PFSK-1 (cell line): ENCODE data around the gene MEGF10.

ENCODE experiments used
- FOXP2 ChIP-seq: optimal IDR thresholded peaks from 2 replicates; pipeline ENCODE3; 2011; ENCODE audit warnings: borderline replicate concordance, control low read depth, inconsistent platforms; ENCODE audit not compliant: insufficient read depth; ENCODE audit errors: extremely low read length, extremely low read depth
- POLR2AphosphoS5 ChIP-seq: IDR thresholded peaks from 2 replicates; pipeline ENCODE4 v1.6.1; 2012; ENCODE audit warnings: low read depth, mild to moderate bottlenecking, control low read depth, low read length, moderate library complexity
- REST ChIP-seq, 2 experiments: IDR thresholded peaks; 2 replicates each; pipeline versions ENCODE4 v1.6.1 to v1.8.0; 2011 to 2012; ENCODE audit warnings: low read depth in 2 of 2, low read length in 2 of 2, control low read depth in 1 of 2, inconsistent platforms in 1 of 2, mild to moderate bottlenecking in 1 of 2, moderate library complexity in 1 of 2; ENCODE audit not compliant: insufficient read depth in 1 of 2
- SIN3A ChIP-seq: IDR thresholded peaks from 2 replicates; pipeline ENCODE4 v1.6.1; 2012; ENCODE audit warnings: mild to moderate bottlenecking, low read length, moderate library complexity, borderline replicate concordance; ENCODE audit not compliant: insufficient read depth
- TAF1 ChIP-seq: IDR thresholded peaks from 2 replicates; pipeline ENCODE4 v1.6.1; 2012; ENCODE audit warnings: low read length, control low read depth, borderline replicate concordance; ENCODE audit not compliant: insufficient read depth

The MEGF10 gene

GRCh38 chr5:127430627-127431026 is 140.0 kb downstream of the MEGF10 start:
- TF ChIP-seq REST (IDR thresholded peaks at IDR 0.05; ENCODE audit: insufficient read depth in 1 of 2, low read depth in 2 of 2, low read length in 2 of 2) (no peak), POLR2AphosphoS5 (no peak), TAF1 (no peak), SIN3A (no peak)

- no peak for TF ChIP-seq SIN3A
- TF ChIP-seq FOXP2 = no peak
- no peak for TF ChIP-seq POLR2AphosphoS5
- TF ChIP-seq TAF1 = no peak
- no peak for TF ChIP-seq REST (IDR thresholded peaks at IDR 0.05; ENCODE audit: insufficient read depth in 1 of 2, low read depth in 2 of 2, low read length in 2 of 2)
Observed at GRCh38 chr5:127431977-127432585, 141.5 kb downstream of the MEGF10 start.

GRCh38 chr5:127433526-127433925 is 142.9 kb downstream of the MEGF10 start:
- no peak for TF ChIP-seq FOXP2
- TF ChIP-seq REST (IDR thresholded peaks at IDR 0.05; ENCODE audit: insufficient read depth in 1 of 2, low read depth in 2 of 2, low read length in 2 of 2) = no peak
- no peak for TF ChIP-seq SIN3A
- no peak for TF ChIP-seq TAF1
- no peak for TF ChIP-seq POLR2AphosphoS5

GRCh38 chr5:127434588-127434987 is 144.0 kb downstream of the MEGF10 start:
- TF ChIP-seq FOXP2 (no peak), TAF1 (no peak), SIN3A (no peak), POLR2AphosphoS5 (no peak)

- no peak for TF ChIP-seq POLR2AphosphoS5
- no peak for TF ChIP-seq FOXP2
- no peak for TF ChIP-seq SIN3A
- TF ChIP-seq REST (IDR thresholded peaks at IDR 0.05; ENCODE audit: insufficient read depth in 1 of 2, low read depth in 2 of 2, low read length in 2 of 2) = no peak
- TF ChIP-seq TAF1 = no peak
Observed at GRCh38 chr5:127435821-127436220, 145.2 kb downstream of the MEGF10 start.
